22Rv1 (cell line): ENCODE results near the gene AGAP1.

ENCODE experiments used
- H3K27ac ChIP-seq: fragments of 450-650 bp; 2 replicates; pipeline ENCODE4 v1.5.1; 2017
- ZFX ChIP-seq: fragments of 450-650 bp; IDR thresholded peaks from 2 replicates; pipeline ENCODE4 v1.6.1; 2017; ENCODE audit warnings: antibody characterized with exemption, borderline replicate concordance
- TF ChIP-seq, protein P1 (sequence below): fragments of 450-650 bp; IDR thresholded peaks from 2 replicates; pipeline ENCODE4 v1.5.1; 2017; ENCODE audit warnings: mild to moderate bottlenecking

Gene AGAP1

DNA sequence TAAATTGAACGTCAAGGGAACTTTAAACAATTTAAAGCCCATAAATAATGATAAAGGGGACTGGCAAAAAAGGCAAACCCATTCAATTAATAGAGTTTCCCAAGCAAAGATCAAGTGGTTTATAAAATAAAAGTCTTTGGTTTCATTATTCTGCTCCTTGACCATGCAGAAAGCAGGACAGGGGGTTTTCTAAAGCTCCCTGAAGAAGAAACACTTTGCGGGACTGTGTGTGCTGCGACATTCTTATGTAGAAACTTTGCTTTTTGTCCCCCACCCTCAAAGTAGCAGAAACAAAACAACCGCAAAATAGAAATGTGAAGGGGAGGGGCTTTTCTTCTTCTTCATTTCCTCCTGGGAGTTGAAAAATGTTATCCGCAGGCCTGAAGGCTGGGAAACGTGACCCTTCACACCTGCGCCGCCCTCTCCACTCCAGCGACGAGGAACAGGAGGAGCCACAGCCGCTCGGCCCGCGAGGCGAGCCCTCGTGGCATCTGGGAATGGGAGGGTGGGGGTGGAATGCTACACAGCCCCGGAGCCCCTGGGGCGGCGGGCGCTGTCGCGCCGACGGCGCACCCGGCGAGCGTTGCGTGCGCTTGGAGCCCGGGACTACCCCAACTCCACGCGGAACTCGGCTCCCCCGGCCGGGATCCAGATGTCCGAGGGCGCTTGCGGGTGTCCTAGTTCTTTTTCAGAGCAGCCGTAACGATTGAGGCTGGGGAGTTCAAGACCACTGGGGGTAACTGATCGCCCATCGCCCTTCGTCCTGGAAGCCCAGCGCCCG lies 678.6 kb downstream of the AGAP1 start:
- TF ChIP-seq, protein P1, sequence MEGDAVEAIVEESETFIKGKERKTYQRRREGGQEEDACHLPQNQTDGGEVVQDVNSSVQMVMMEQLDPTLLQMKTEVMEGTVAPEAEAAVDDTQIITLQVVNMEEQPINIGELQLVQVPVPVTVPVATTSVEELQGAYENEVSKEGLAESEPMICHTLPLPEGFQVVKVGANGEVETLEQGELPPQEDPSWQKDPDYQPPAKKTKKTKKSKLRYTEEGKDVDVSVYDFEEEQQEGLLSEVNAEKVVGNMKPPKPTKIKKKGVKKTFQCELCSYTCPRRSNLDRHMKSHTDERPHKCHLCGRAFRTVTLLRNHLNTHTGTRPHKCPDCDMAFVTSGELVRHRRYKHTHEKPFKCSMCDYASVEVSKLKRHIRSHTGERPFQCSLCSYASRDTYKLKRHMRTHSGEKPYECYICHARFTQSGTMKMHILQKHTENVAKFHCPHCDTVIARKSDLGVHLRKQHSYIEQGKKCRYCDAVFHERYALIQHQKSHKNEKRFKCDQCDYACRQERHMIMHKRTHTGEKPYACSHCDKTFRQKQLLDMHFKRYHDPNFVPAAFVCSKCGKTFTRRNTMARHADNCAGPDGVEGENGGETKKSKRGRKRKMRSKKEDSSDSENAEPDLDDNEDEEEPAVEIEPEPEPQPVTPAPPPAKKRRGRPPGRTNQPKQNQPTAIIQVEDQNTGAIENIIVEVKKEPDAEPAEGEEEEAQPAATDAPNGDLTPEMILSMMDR, result no peak
- TF ChIP-seq ZFX, result no peak
- no peak overlapping the region for H3K27ac ChIP-seq

DNA sequence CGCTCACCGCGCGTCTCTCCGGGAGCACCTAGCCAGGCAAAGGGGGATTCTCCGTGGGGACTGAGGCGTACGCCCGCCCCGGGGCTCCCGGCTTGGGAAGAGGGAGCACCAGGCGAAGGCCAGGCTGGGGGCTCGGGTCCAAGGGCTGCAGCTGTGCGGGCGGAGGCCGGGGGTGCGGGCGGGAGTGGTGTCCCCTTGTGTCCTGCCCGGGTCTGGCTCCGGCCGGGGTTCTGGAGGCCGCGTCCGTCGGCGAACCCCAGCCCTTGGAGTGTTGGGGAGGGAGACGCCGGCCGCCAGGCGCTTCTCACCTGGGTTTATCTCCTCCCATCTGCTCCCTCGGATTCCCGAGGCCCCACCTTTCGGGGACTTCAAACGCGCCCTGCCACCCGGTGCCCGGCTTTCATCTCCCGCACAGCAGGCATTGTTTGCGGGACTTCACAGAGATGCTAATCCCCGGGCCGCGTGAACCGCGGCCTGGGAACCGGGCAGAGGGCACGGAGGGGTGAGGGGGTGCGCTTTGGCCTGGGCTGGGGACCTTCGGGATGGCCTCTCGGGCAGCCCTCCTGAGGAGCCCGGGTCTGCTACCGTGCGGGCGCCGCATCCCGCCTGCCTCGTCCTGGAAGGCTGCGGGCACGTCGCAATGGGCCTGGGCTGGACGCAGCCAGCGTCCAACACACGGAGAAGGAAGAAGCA lies 679.3 kb downstream of the AGAP1 start:
- no peak overlapping the region for H3K27ac ChIP-seq
- TF ChIP-seq, protein P1, result no peak
- no peak for TF ChIP-seq ZFX

DNA sequence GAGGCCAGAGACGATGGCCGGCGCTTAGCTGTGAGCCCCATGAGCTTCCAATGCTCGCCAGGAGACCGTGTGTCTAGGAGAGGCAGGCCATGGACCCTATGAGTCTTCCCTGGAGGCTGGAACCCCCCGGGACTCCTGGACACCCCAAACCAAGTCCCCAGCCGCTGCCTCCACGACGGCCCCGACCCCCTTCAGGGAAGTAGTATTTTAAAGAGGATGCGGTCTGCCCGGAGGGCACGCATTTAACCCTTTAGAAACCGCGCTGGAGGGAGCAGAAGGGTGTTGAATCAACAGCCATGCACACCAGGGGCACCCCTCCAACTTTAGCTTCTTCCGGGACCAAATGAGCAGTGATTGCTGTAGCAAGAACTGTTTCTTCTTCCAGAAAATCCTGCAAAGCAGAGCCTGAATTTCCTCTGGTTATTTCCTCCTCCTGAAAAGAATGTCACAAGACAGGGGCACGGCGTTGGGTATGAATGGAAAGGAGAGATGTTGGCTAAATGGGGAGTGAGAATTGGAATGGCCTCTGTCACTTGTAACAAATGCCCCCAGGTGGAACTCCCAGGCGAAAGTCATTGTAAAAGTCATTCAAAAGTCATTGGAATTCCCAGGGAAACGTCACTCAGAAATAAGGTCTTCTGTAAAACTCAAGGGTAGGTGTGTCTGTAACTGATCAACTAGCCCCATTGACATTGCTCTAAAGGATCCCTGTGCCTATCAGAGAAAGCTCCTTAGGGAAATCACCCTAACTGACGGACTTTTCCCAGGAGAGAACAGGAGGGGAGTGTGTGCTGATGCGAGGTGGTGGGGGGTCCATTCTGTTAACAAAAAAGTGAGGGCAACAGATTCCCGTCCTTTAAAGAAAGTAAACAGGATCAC lies 680.1 kb downstream of the AGAP1 start:
- TF ChIP-seq, protein P1, result no peak
- no peak for TF ChIP-seq ZFX
- H3K27ac ChIP-seq, result no peak overlapping the region

DNA sequence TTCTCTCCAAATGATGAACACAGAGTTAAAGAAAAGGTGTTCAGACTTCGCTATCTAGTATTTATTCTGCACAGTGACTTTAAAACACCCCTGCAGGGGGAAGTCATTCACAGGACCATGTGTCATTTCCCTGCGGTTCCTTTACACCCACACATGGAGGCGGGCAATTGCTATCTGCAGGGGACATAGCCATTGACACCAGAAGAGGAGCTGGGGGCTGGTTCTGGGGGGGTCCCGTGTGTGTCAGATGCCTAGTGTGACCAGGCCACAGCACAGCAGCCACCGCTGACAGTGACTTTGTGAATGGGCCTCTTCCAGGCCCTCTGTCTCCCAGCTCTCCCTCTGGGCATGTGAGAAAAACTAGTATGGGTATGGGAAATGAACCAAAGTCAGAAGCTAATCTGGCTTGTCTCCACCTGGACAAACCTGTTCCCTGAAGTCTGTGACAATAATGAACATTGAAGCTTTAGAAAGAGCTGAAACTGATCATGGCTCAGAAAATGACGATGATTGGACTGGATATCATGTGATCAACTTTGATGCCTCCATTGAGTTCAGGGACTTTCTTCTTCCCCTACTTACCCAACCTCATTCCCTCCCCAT lies 681.8 kb downstream of the AGAP1 start:
- H3K27ac ChIP-seq, result no peak overlapping the region
- TF ChIP-seq, protein P1, result no peak
- no peak for TF ChIP-seq ZFX

DNA sequence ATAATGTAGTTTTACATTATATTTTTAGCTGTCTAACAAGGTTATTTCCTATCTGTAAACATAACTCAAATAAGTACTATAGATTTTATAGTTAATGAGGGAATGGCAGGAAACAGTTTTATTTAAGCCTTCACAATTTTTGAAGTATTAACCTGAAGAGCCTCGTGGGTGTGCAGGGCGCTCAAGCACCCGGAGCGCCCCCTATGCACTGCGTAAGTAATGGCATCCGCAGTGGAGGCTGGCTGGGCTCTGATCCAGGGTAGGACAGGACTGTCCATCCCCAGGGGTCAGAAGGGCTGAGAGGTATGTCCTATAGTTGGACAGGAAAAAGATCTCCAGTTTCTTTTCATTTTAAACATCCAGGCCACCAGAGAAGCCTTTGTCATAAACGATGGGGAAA lies 682.6 kb downstream of the AGAP1 start:
- TF ChIP-seq, protein P1, result peak; percentile 83
- TF ChIP-seq ZFX, result no peak

DNA sequence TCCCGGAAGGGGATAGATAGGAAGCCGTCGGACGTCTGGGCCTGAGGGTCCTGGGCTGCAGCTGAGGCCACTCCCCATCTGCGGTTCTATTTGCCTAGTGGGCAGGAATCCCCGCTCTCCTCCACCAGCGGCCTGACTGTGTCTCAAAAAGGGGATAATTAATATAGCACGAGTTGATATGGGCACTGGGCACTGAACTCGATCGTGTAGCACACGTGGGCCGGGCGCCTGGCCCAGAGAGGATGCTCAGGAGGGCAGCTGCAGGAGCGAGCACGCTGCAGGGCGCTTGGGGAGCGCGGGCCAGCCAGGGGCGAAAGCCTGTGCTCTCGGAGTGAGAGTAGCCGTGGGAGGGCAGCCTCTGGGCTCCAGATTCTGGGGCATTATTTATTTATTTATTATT lies 683.1 kb downstream of the AGAP1 start:
- TF ChIP-seq, protein P1, result no peak

More for the DNA sequence above, 682.6 kb downstream of the AGAP1 start:
- no peak overlapping the region for H3K27ac ChIP-seq

More for the DNA sequence above, 683.1 kb downstream of the AGAP1 start:
- no peak overlapping the region for H3K27ac ChIP-seq
